HEK293 (cell line): ENCODE results near the gene TEX19.

ENCODE experiments used
- CTCF ChIA-PET: fragments of 350-600 bp; formaldehyde crosslinking; extraction: SDS; loops from one replicate; lab custom pipeline; 2021; ENCODE audit warnings: antibody characterized with exemption; lab: Yijun Ruan, JAX
- POLR2A ChIA-PET: fragments of 300-600 bp; formaldehyde crosslinking; extraction: SDS; loops from one replicate; lab custom pipeline; 2020; ENCODE audit warnings: antibody characterized with exemption, inconsistent platforms; lab: Yijun Ruan, JAX
- H3K27ac ChIP-seq: fragments of 200-500 bp; sonication (Bioruptor generic); 2 replicates; pipeline ENCODE4 v1.5.1; 2014; ENCODE audit warnings: low read depth, low read length, control low read depth, inconsistent platforms; ENCODE audit errors: extremely low read depth
- H3K36me3 ChIP-seq, 2 experiments: fragments of 200-500 bp in 1 of 2; sonication (Bioruptor generic) in 1 of 2; 1 replicate in 1 of 2; 2 replicates in 1 of 2; pipeline ENCODE4 v1.5.1; 2014 to 2017; ENCODE audit warnings: inconsistent platforms in 2 of 2, low read length in 2 of 2; ENCODE audit not compliant: control insufficient read depth in 2 of 2, insufficient read depth in 1 of 2
- H3K4me1 ChIP-seq: fragments of 200-500 bp; sonication (Bioruptor generic); 2 replicates; pipeline ENCODE4 v1.5.1; 2014; ENCODE audit warnings: mild to moderate bottlenecking, low read length, inconsistent platforms; ENCODE audit not compliant: control insufficient read depth, insufficient read depth
- H3K4me3 ChIP-seq: 2 replicates; pipeline ENCODE4 v1.5.1; 2011; ENCODE audit warnings: low read depth, mild to moderate bottlenecking, control low read depth, low read length, moderate library complexity
- H3K9me3 ChIP-seq: fragments of 200-500 bp; sonication (Bioruptor generic); 2 replicates; pipeline ENCODE4 v1.5.1; 2014; ENCODE audit warnings: low read depth, low read length, inconsistent platforms; ENCODE audit not compliant: control insufficient read depth, insufficient read depth
- GLIS1 ChIP-seq: fragments of 450-650 bp; formaldehyde crosslinking; IDR thresholded peaks from 2 replicates; pipeline ENCODE4 v1.5.1; 2016; ENCODE audit warnings: missing biosample characterization, missing genetic modification characterization
- KLF10 ChIP-seq: fragments of 450-650 bp; IDR thresholded peaks from 2 replicates; pipeline ENCODE4 v1.5.1; 2018; ENCODE audit warnings: missing biosample characterization, mild to moderate bottlenecking, missing genetic modification characterization
- OSR2 ChIP-seq: fragments of 450-650 bp; formaldehyde crosslinking; IDR thresholded peaks from 2 replicates; pipeline ENCODE4 v1.5.1; 2016; ENCODE audit warnings: missing biosample characterization, missing genetic modification characterization
- SCRT1 ChIP-seq: fragments of 450-650 bp; formaldehyde crosslinking; IDR thresholded peaks from 2 replicates; pipeline ENCODE4 v1.5.1; 2016; ENCODE audit warnings: missing biosample characterization, missing genetic modification characterization, borderline replicate concordance
- YY1 ChIP-seq: fragments of 450-650 bp; formaldehyde crosslinking; IDR thresholded peaks from 2 replicates; pipeline ENCODE4 v1.5.1; 2018; ENCODE audit warnings: missing biosample characterization, missing genetic modification characterization
- ZBTB11 ChIP-seq: fragments of 450-650 bp; formaldehyde crosslinking; conservative IDR thresholded peaks from 2 replicates; pipeline ENCODE4 v1.5.1; 2016; ENCODE audit warnings: low read depth, missing biosample characterization, missing genetic modification characterization
- ZBTB8A ChIP-seq: fragments of 450-650 bp; formaldehyde crosslinking; IDR thresholded peaks from 2 replicates; pipeline ENCODE4 v1.5.1; 2016; ENCODE audit warnings: missing biosample characterization, missing genetic modification characterization
- ZEB2 ChIP-seq: fragments of 450-650 bp; formaldehyde crosslinking; IDR thresholded peaks from 2 replicates; pipeline ENCODE4 v1.5.1; 2016; ENCODE audit warnings: missing biosample characterization, missing genetic modification characterization
- ZNF132 ChIP-seq: fragments of 450-650 bp; formaldehyde crosslinking; IDR thresholded peaks from 2 replicates; pipeline ENCODE4 v1.5.1; 2017; ENCODE audit warnings: missing biosample characterization, missing genetic modification characterization, borderline replicate concordance
- ZNF335 ChIP-seq: fragments of 450-650 bp; formaldehyde crosslinking; conservative IDR thresholded peaks from 2 replicates; pipeline ENCODE4 v1.5.1; 2016; ENCODE audit warnings: missing biosample characterization, missing genetic modification characterization
- ZNF341 ChIP-seq: fragments of 450-650 bp; formaldehyde crosslinking; IDR thresholded peaks from 2 replicates; pipeline ENCODE4; 2016; ENCODE audit warnings: low read depth, missing biosample characterization, missing genetic modification characterization
- ZNF398 ChIP-seq: fragments of 450-650 bp; formaldehyde crosslinking; IDR thresholded peaks from 2 replicates; pipeline ENCODE4 v1.5.1; 2017; ENCODE audit warnings: missing biosample characterization, missing genetic modification characterization
- ZNF510 ChIP-seq: fragments of 450-650 bp; formaldehyde crosslinking; IDR thresholded peaks from 2 replicates; pipeline ENCODE4 v1.5.1; 2018; ENCODE audit warnings: mild to moderate bottlenecking, missing genetic modification characterization, missing biosample characterization; ENCODE audit not compliant: insufficient replicate concordance
- ZNF600 ChIP-seq: fragments of 450-650 bp; formaldehyde crosslinking; IDR thresholded peaks from 2 replicates; pipeline ENCODE4 v1.5.1; 2016; ENCODE audit warnings: missing biosample characterization, missing genetic modification characterization
- ZNF610 ChIP-seq: fragments of 450-650 bp; formaldehyde crosslinking; IDR thresholded peaks from 2 replicates; pipeline ENCODE4 v1.5.1; 2016; ENCODE audit warnings: missing biosample characterization, missing genetic modification characterization, borderline replicate concordance
- ZNF701 ChIP-seq: fragments of 450-650 bp; formaldehyde crosslinking; IDR thresholded peaks from 2 replicates; pipeline ENCODE4 v1.5.1; 2016; ENCODE audit warnings: missing biosample characterization, missing genetic modification characterization
- ZNF76 ChIP-seq: fragments of 450-650 bp; formaldehyde crosslinking; IDR thresholded peaks from 2 replicates; pipeline ENCODE4; 2016; ENCODE audit warnings: low read depth, missing biosample characterization, missing genetic modification characterization, borderline replicate concordance
- TF ChIP-seq, protein P1 (sequence below): fragments of 450-650 bp; formaldehyde crosslinking; IDR thresholded peaks from 2 replicates; pipeline ENCODE4 v1.5.1; 2016; ENCODE audit warnings: missing biosample characterization, missing genetic modification characterization
- TF ChIP-seq, protein P2 (sequence below): fragments of 450-650 bp; formaldehyde crosslinking; IDR thresholded peaks from 2 replicates; pipeline ENCODE4 v1.5.0; 2017; ENCODE audit warnings: missing biosample characterization, missing genetic modification characterization, borderline replicate concordance

Gene TEX19

DNA sequence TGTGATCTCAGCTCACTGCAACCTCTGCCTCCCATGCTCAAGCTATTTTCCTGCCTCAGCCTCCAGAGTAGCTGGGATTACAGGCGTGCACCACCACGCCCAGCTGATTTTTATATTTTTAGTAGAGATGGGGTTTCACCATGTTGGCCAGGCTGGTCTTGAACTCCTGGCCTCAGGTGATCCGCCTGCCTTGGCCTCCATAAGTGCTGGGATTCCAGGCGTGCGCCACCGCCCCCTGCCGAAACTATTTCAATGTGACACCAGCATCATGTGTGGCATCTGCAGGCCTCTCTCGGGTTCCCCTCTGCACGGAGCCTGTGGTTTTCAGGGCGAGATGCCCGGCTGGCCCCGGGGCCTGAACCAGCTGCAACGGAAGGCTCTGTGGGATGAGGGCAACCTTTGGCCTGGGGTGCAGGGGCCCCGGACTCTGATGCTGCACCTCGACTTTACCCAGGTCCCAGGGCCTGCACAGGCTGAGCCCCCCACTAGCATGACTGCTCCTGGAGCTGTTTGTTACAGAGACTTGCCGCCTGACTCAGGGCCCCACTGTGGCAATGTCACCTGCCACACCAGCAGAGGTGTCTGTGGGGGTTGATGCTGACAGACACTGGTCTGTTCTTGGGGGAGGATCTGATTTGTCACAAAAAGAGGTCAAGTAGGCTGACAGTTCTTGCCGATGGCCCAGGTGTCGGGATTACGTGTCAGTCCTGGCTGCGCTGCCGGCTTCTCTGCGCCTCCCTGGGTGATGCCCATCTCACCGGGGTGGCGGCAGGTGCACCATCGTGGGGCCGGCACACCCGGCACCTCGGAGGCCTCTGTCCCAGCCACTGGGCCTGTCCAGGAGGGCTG is 8.6 kb upstream of the TEX19 start:
- Histone ChIP-seq H3K27ac (no peak overlapping the region), H3K9me3 (no peaks in the 10 kb centered on the region), H3K4me1 (no peaks in the 10 kb centered on the region), H3K36me3 (no peaks in the 10 kb centered on the region), H3K4me3 (no peak overlapping the region)
- POLR2A ChIA-PET: interaction anchor here (0.6 kb wide), 1 partner anchor 20 kb away, joined by 3 read pairs; no protein-coding TSS in a partner anchor
- CTCF ChIA-PET: interaction anchor here (0.5 to 3.2 kb wide), 34 partner anchors 8 to 746 kb away, joined by 3 to 15 read pairs (median 3); partner anchors contain the start of gene HEXD
- TF ChIP-seq, protein P1, sequence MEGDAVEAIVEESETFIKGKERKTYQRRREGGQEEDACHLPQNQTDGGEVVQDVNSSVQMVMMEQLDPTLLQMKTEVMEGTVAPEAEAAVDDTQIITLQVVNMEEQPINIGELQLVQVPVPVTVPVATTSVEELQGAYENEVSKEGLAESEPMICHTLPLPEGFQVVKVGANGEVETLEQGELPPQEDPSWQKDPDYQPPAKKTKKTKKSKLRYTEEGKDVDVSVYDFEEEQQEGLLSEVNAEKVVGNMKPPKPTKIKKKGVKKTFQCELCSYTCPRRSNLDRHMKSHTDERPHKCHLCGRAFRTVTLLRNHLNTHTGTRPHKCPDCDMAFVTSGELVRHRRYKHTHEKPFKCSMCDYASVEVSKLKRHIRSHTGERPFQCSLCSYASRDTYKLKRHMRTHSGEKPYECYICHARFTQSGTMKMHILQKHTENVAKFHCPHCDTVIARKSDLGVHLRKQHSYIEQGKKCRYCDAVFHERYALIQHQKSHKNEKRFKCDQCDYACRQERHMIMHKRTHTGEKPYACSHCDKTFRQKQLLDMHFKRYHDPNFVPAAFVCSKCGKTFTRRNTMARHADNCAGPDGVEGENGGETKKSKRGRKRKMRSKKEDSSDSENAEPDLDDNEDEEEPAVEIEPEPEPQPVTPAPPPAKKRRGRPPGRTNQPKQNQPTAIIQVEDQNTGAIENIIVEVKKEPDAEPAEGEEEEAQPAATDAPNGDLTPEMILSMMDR (tag by site-specific recombination): peak; percentile 11; the same call in 1 of the 2 replicates
- no peak for TF ChIP-seq ZNF398 (tag by site-specific recombination)
- TF ChIP-seq ZNF341: peak; percentile 41
- no peak for TF ChIP-seq OSR2
- TF ChIP-seq ZBTB11 (tag by site-specific recombination): no peak

DNA sequence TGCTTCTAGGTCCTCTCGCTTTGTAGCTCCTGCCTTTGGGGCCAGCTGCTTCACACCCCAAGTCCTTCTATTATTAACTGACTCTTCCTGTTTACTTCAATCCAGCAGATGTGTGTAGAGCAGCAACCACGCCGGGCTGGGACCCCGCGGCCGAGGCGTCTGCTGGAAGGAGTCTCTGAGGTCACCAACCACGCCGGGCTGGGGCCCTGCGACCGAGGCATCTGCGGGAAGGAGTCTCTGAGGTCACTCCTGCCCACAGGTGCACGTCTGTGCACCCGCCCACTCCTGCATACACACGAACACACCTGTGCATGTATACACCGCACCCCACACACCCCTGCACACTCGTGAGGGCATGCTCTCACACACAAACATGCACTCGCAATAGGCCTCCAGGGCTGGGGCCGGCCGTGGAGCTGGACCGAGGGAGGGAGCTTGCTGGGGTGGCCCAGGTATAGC is 7.8 kb upstream of the TEX19 start:
- Histone ChIP-seq H3K4me3 (no peak overlapping the region), H3K4me1 (no peaks in the 10 kb centered on the region)
- POLR2A ChIA-PET: no interaction called here

DNA sequence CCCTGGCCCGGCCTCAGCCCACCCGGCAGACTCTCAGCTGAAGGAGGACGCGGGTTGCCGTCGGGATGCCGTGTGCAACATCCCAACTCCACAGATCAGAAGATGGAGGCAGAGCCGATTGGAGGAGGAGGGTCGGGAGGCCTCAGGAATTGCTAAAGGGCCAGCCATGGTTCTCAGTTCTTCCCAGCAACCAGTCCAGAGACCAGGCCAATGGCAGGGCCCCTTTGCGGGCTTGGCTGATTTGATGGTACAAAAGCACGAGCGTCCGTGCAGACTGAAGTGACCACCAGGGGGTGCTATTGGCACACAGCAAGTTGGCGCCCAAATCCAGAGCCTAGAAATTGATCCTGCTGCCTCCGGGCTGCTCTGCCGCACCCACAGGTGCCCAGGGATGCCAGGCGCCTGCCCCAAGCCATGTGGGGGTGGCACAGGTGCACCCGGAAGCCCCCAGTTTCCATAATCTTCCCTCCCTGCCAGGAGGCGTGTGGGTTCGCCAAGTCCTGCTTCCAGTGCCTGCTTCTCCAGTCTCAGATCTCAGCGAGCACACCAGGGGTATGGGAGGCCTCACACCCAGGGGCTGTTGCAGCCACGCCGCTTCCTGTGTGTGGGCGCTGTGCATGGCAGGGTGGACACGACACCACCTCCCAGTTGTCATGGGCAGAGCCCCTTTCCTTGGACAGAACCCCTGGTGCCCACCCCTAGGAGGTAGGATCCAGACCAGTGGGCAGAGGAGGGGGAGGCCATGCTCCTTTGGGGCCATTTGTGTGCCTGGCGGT is 7.1 kb upstream of the TEX19 start:
- H3K9me3 ChIP-seq: no peaks in the 10 kb centered on the region
- no peak overlapping the region for H3K4me3 ChIP-seq
- H3K4me1 ChIP-seq: no peaks in the 10 kb centered on the region
- ChIA-PET CTCF (interaction anchor here (0.6 to 3.2 kb wide), 28 partner anchors 8 to 841 kb away, joined by 3 to 15 read pairs (median 4); partner anchors contain the start of gene HEXD), POLR2A (no interaction called here)
- H3K27ac ChIP-seq: no peak overlapping the region
- H3K36me3 ChIP-seq: no peaks in the 10 kb centered on the region
- TF ChIP-seq ZEB2 (tag by site-specific recombination): no peak; the same call in 1 of the 2 replicates
- TF ChIP-seq ZNF610 (tag by site-specific recombination): 0 out of 2 replicates have a peak, but pooled peaks have one; percentile 28
- TF ChIP-seq ZNF510: no peak
- no peak for TF ChIP-seq GLIS1
- no peak for TF ChIP-seq ZNF132 (tag by site-specific recombination)
- peak; percentile 76 for TF ChIP-seq ZBTB8A (tag by site-specific recombination)
- peak; percentile 88 for TF ChIP-seq ZNF600 (tag by site-specific recombination)
- TF ChIP-seq, protein P2, sequence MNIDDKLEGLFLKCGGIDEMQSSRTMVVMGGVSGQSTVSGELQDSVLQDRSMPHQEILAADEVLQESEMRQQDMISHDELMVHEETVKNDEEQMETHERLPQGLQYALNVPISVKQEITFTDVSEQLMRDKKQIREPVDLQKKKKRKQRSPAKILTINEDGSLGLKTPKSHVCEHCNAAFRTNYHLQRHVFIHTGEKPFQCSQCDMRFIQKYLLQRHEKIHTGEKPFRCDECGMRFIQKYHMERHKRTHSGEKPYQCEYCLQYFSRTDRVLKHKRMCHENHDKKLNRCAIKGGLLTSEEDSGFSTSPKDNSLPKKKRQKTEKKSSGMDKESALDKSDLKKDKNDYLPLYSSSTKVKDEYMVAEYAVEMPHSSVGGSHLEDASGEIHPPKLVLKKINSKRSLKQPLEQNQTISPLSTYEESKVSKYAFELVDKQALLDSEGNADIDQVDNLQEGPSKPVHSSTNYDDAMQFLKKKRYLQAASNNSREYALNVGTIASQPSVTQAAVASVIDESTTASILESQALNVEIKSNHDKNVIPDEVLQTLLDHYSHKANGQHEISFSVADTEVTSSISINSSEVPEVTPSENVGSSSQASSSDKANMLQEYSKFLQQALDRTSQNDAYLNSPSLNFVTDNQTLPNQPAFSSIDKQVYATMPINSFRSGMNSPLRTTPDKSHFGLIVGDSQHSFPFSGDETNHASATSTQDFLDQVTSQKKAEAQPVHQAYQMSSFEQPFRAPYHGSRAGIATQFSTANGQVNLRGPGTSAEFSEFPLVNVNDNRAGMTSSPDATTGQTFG (tag by site-specific recombination): no peak
- TF ChIP-seq ZNF335: peak; percentile 27; the same call in 1 of the 2 replicates
- TF ChIP-seq ZNF701 (tag by site-specific recombination): no peak
- peak; percentile 95 for TF ChIP-seq SCRT1 (tag by site-specific recombination)

More for the DNA sequence above, 7.8 kb upstream of the TEX19 start:
- no peaks in the 10 kb centered on the region for H3K9me3 ChIP-seq
- CTCF ChIA-PET: interaction anchor here (0.6 to 3.2 kb wide), 32 partner anchors 8 to 841 kb away, joined by 3 to 15 read pairs (median 4); partner anchors contain the start of gene HEXD
- TF ChIP-seq KLF10 (no peak), YY1 (tag by site-specific recombination) (no peak), ZNF76 (tag by site-specific recombination) (no peak)
- H3K27ac ChIP-seq: no peak overlapping the region
- no peaks in the 10 kb centered on the region for H3K36me3 ChIP-seq
